Stomach (tissue), 4 donors: ENCODE data around the gene NUP93.

ENCODE experiments used
- EP300 ChIP-seq: sonication (generic); formaldehyde crosslinking; IDR thresholded peaks from one replicate; pipeline ENCODE4 v1.6.1; 2017; ENCODE audit warnings: antibody characterized with exemption
- POLR2AphosphoS5 ChIP-seq, 3 donors: sonication (generic); formaldehyde crosslinking; IDR thresholded peaks; one replicate each; pipeline ENCODE4 v1.6.1; 2016; ENCODE audit warnings: antibody characterized with exemption in 3 of 3
- TF ChIP-seq, protein P1 (sequence below), 7 experiments: fragments of 450-650 bp in 4 of 7; fragments of 200-600 bp in 3 of 7; sonication (generic) in 3 of 7; IDR thresholded peaks; one replicate each; pipeline ENCODE4 v1.5.1; 2016 to 2019; ENCODE audit warnings: antibody characterized with exemption in 7 of 7, control low read depth in 2 of 7, mild to moderate bottlenecking in 1 of 7

DNA sequence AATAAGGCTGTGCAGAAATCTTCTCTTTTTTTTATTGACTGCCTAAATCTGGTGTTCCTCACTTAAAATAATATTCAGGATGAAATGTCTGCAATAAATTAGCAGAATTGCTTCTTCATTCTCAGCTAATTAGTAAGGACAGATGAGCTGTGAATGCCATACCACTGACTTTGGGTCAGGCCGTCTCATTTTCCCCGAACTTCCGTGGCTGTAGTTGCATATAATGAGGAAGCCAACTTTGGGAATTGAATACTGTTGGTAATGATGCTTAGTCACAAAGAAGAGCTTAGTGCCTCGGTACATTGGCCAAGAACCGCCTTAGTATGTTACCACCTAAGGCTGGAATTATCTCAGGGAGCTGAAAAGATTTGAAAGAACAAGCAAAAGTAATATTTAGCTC lies 47.6 kb downstream of the NUP93 start:
- TF ChIP-seq EP300 (no peak), POLR2AphosphoS5 (IDR thresholded peaks at IDR 0.05) (no peak)
- TF ChIP-seq, protein P1, sequence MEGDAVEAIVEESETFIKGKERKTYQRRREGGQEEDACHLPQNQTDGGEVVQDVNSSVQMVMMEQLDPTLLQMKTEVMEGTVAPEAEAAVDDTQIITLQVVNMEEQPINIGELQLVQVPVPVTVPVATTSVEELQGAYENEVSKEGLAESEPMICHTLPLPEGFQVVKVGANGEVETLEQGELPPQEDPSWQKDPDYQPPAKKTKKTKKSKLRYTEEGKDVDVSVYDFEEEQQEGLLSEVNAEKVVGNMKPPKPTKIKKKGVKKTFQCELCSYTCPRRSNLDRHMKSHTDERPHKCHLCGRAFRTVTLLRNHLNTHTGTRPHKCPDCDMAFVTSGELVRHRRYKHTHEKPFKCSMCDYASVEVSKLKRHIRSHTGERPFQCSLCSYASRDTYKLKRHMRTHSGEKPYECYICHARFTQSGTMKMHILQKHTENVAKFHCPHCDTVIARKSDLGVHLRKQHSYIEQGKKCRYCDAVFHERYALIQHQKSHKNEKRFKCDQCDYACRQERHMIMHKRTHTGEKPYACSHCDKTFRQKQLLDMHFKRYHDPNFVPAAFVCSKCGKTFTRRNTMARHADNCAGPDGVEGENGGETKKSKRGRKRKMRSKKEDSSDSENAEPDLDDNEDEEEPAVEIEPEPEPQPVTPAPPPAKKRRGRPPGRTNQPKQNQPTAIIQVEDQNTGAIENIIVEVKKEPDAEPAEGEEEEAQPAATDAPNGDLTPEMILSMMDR (IDR thresholded peaks at IDR 0.05) = no peak
